Measurements from ENCODE around the gene YPEL5.
A peak's percentile ranks its signal among the peaks of the same experiment; 100 is the strongest.
"Not testable (repeated sequence)": the region's sequence is repeated elsewhere in the genome, so short reads cannot be mapped to it uniquely, and the experiment has no call there.

The YPEL5 gene

DNA sequence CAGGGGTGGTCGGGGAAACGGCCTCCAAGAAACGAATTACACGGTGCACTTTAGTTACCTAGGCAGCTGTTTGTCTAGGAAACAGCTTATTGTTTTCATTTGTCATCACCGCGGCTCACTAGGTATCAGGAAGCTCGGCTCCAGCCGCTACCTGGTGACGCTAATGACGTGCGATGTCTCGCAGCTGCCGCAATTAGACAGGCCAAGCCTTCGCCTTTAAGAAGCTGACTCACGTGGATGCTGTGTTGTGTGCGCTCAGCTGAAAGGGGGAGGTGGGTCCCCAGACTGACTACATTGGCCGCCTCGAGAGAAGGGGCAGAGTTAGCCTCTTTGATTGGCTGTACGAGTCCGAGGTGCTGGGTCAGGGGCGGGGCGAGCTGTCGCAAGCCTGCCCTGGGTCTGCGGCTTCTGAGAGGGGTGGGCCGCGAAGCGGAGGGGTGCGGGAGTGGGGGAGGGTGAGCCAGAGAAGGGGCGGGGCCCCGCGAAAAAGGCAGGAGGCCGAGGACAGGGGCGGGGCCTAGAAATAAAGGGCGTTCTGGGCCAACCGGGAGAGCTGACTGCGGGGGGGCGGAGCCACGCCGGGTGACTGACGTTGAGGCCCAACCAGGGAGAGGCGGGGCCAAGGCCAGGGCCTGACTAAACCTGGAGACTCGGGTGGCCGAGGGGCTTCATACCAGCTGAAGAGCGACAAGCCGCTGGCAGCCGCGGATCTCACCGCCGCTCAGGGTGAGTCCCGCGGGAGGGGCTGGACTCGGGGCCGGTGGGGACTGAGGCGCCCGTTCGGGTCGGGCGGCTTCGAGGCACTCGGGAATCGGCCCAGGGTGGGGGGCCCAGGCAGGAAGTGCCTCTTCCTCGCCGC lies at the start of gene YPEL5:
Gene YPEL5, plus strand, starts transcription at position 671 of the 859 bp plus-strand sequence. CDS start 9,645 bp downstream, outside the sequence.
- DNase-seq, result peak; percentile 100

DNA sequence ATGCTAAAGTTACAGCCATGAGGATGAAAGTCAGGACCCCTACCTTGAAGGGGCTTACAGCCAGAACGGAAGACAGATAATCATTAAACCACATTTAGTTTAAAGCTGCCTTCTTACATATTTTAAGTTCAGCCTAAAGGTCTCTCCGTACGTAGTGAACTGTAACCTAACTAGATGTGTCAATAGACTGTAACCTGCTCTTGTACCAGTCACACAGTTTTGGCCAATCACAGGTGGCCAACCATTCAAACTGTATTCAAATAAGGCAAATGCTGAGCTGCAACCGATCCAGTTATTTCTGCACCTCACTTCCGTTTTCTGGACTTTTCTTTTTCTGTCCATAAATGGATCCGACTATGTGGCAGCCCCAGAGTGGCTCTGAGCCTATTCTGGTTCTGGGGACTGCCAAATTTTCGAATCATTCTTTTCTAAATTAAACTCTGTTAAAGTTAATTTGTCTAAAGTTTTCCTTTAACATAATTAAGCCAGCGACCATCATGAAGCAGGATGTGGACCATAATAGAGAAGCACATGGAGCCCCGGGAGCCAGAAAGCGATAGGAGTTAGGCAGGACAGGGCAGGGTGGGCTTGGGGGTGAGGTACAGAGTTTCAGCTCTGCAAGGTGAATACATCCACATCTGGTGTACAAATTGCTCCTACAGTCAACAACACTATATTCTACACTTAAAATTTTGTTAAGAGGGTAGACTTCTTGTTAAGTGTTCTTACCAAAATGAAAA lies 48.4 kb upstream of the YPEL5 start:
- no peak for DNase-seq

DNA sequence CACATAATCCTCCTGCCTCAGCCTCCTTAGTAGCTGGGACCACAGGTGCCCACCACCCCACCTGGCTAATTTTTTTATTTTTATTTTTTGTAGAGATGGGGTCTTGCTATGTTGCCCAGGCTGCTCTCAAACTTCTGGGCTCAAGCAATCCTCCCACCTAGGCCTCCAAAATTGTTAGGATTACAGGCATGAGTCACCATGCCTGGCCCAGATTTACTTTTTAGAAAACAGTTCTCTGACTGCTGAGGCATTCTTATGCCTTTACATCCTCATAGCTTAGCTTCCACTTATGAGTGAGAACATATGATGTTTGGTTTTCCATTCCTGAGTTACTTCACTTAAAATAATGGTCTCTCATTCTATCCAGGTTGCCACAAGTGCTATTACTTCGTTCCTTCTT lies 47.4 kb upstream of the YPEL5 start:
- not testable (repeated sequence) for DNase-seq

GRCh38 chr2:30100691-30101090 lies 46.1 kb upstream of the YPEL5 start:
- DNase-seq, result not testable (repeated sequence)

GRCh38 chr2:30104307-30104706 lies 42.5 kb upstream of the YPEL5 start:
- DNase-seq, result no peak

- DNase-seq, result no peak
These were observed 41.3 kb upstream of the YPEL5 start for GRCh38 chr2:30105556-30105955.

DNA sequence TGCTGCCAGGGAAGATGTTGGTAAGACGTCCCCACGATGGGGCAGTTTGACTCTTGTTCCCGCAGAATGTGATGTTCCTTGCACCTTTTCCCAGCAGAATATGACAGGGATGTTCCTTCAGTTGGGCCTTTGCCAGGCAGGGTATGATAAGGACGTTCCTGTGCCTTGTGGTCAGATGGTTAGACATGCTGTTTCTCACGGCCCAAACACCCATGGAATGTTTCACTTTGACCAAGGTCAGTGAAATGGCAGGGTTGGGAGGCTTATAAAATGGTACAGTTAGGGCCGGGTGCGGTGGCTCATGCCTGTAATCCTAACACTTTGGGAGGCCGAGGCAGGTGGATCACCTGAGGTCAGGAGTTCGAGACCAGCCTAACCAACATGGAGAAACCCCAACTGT lies 40.3 kb upstream of the YPEL5 start:
- no peak for DNase-seq

- DNase-seq, result no peak
These were observed 38.6 kb upstream of the YPEL5 start for GRCh38 chr2:30108192-30108591.

- no peak for DNase-seq
These were observed 38.0 kb upstream of the YPEL5 start for GRCh38 chr2:30108851-30109250.

DNA sequence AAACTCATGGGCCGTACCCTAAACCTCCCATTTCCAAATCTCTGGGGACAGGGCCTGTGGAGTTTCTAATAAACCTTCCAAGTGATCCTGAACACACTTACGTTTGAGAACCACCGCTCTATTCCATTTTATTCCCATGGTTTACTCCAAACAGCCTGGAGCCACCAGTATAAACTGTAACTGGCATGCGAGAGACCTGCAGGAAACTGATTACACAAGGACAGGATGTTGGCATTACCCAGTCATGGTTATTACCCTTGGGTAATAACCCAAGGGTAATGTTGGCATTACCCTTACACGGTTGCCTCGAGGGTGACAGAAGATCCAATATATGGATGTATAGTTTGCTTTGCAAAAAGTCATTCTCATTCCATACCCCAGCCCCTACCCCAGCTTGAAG lies 37.0 kb upstream of the YPEL5 start:
- no peak for DNase-seq

DNA sequence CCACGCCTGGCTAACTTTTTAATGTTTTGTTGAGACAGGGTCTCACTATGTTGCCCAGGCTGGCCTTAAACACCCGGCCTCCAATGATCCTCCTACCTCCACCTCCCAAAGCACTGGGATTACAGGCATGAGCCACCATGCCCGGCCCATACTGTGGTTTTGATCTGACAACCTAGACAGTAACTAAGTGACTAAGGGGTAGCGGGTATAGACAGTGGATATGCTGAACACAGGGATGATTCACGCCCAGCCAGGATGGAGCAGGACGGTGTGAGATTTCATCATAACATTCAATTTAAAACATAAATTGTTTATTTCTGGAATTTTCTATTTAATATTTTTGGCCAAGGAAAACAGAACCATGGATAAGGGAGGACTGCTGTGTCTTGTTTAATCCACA lies 36.0 kb upstream of the YPEL5 start:
- no peak for DNase-seq

DNA sequence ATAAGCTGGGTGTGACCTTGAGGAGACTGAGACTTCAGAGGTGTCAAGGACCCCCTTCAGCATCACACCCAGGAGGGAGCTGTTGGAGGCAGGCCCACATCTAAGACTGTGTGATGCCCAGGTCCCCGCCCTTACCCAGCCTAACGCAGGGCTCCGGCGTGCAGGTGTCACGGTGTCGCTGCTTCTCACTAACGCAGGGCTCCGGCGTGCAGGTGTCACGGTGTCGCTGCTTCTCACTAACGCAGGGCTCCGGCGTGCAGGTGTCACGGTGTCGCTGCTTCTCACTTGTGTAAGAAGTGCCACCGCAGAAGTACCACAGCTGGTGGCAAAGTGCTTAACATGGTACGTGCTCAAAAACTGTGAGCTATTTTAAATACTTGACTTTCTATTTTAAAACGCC lies 35.6 kb upstream of the YPEL5 start:
- DNase-seq, result not testable (repeated sequence)

- DNase-seq, result no peak
These were observed 34.2 kb upstream of the YPEL5 start for GRCh38 chr2:30112561-30112960.

- no peak for DNase-seq
These were observed 33.1 kb upstream of the YPEL5 start for GRCh38 chr2:30113617-30114293.

GRCh38 chr2:30115141-30115980 lies 31.4 kb upstream of the YPEL5 start:
- peak; percentile 46 for DNase-seq

DNA sequence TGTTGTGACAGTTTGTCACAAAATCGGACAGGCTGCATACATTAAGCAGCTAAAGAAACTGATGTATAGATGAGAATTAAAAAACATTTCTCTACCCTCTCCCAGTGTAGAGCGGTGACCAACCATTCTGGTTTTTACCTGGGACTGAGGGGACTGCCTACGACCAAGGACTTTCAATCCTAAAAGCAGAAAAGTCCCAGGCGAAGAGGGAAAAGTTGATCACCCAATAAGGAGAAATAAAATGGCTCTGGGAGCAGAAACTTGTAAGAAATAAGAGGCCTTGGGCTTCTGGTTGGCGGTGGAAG lies 30.9 kb upstream of the YPEL5 start:
- no peak for DNase-seq

GRCh38 chr2:30122362-30122761 lies 24.4 kb upstream of the YPEL5 start:
- DNase-seq, result no peak

DNA sequence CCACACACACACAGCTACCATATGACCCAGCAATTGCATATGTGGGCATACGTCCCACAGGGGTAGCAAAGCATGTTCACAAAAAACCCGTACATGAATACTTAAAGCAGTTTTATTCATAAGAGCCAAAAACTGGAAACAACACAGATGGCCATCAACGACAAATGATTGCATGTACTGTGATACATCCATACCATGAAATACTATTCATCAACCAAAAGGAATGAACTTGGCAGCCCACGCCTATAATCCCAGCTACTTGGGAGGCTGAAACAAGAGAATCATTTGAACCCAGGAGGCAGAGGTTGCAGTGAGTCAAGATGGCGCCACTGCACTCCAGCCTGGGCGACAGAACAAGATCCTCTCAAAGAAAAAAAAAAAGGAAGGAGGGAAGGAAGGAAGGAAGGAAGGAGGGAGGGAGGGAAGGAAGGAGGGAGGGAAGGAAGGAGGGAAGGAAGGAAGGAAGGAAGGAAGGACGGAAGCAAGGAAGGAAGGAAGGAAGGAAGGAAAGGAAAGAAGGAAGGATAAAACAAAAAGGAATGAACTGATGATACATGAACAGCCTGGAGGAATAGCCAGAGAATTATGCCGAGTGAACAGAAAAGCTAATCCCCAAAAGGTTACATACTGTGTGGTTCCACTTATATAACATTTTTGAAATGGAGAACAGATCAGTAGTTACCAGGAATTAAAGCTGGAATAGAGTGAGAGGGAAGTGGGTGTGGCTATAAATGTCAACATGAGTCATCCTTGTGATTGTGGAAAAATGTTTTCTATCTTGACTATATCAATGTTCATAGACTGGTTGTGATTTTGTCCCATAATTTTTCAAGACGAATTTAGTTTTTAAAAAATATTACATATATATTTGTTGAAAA lies 19.6 kb upstream of the YPEL5 start:
- DNase-seq, result no peak

DNA sequence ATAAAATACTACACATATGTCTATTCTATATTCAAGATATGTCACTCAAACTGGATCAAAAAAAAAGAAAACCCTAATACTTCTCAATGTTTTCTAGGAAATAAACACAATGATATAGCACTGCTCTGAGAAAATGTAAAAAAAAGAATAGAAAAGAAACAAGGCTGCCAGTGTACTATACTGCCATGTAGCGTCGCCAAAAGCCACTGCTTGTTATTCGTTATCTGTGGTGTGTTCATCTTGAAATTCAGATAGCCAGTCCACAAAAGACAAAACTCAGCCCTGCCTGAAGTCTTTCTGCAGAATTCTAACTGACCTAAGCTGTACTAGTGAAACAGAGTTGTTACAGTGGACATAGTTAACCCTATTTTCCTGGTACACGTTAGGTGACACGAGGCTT lies 12.2 kb upstream of the YPEL5 start:
- no peak for DNase-seq

- no peak for DNase-seq
These were observed 11.3 kb upstream of the YPEL5 start for GRCh38 chr2:30135541-30135940.

- DNase-seq, result no peak
These were observed 9.9 kb upstream of the YPEL5 start for GRCh38 chr2:30136764-30137444.
